GM19395 (cell line): ENCODE results near the gene SPPL2C.

Source experiments
- ATAC-seq: cut with Tn5 transposase; IDR thresholded peaks from one replicate; pipeline ENCODE4 v1.9.1; 2021; ENCODE audit warnings: mild to moderate bottlenecking, moderate library complexity; ENCODE audit not compliant: unreplicated experiment

The SPPL2C gene

DNA sequence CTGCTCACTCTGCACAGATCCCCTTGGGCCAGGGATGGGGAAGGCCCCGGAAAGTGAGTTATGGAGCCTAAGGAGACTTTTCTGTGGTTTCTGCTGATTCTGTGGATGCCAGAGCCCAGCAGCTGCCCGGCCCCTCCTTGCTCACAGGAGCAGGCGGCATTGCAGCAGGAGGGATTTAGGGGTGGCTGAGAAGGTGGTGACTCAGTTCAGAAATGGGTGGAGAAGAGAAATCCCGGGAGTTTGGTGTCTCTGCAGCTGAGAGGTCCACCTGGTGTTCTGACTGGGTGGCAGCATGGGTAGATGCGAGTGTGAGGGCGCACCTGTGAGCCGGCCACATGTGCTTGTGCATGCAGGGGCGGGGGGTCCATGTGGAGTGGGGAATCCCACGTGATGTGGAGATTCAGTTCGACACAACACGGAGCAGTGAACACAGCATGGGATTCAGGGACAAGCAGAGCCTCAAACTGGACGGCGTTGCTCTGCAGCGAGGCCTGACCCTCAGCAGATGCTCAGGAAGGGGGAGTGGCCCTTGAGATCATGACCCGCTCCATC is 16.0 kb upstream of the SPPL2C start:
- ATAC-seq = no peak

DNA sequence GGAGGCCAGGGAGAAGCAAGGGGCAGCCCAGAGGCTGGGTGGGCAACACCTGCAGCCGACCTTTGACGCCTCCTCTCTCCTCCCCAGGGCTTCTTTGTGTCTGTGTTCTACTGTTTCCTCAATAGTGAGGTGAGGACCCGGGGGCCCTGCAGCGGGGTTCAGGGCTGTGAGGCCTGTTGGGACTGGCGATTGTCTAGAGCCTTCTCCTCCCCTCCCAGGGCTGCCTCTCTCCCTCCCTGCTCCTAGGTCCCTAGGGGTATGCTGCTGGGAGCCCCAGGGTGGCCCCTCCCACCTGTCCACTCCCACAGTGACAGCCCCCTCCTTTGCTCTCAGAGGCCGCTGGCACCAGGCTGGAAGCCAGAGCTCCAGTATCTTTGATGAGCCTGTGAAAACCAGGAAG is 10.8 kb upstream of the SPPL2C start:
- no peak for ATAC-seq

DNA sequence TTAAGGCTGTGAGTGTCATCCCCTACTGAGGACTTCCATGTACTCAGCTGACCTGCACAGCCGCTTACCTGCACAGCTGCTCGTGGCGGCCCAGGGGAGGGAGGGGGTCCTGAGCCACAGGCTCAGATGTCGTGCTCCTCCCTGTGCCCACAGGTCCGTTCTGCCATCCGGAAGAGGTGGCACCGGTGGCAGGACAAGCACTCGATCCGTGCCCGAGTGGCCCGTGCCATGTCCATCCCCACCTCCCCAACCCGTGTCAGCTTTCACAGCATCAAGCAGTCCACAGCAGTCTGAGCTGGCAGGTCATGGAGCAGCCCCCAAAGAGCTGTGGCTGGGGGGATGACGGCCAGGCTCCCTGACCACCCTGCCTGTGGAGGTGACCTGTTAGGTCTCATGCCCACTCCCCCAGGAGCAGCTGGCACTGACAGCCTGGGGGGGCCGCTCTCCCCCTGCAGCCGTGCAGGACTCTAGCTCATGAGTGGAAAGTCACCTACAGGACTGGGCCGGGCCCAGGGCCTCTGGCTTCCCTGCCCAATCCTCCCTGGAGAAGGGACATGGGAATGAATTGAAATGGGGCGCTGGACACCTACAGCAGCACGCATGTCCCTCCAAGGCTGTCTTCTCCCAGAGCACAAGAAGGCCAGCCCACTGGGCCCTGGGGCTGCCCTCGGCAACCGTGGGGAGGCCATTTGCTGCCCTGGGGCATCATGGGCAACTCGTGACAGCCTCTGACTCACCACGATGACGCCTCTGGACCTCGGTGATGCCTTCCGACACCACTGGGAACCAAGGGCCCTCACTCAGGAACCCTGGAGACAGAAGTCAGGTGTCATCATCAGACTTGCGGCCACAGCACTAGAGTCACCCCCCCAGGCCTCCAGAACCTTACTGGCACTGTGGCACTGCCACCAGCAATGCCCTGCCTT is 9.9 kb upstream of the SPPL2C start:
- no peak for ATAC-seq

DNA sequence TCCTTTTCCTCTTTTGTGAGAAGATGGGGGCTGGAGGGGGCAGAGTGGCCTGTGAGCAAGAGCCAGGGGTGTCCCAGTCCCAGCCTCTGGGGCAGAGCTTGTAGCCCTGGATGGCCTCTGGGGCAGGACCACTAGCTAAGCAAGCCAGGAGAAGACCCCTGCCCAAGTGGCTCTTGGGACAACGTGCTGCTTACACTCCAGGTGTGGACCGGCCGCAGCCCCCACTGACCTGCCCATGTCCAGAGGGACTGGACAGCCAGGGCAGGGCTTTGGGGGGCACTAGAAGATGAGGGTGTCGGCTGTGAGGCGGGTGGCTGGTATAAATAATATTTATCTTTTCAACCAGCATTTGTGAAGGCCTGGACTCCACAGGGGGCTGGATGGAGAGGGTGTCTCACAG is 9.2 kb upstream of the SPPL2C start:
- no peak for ATAC-seq

DNA sequence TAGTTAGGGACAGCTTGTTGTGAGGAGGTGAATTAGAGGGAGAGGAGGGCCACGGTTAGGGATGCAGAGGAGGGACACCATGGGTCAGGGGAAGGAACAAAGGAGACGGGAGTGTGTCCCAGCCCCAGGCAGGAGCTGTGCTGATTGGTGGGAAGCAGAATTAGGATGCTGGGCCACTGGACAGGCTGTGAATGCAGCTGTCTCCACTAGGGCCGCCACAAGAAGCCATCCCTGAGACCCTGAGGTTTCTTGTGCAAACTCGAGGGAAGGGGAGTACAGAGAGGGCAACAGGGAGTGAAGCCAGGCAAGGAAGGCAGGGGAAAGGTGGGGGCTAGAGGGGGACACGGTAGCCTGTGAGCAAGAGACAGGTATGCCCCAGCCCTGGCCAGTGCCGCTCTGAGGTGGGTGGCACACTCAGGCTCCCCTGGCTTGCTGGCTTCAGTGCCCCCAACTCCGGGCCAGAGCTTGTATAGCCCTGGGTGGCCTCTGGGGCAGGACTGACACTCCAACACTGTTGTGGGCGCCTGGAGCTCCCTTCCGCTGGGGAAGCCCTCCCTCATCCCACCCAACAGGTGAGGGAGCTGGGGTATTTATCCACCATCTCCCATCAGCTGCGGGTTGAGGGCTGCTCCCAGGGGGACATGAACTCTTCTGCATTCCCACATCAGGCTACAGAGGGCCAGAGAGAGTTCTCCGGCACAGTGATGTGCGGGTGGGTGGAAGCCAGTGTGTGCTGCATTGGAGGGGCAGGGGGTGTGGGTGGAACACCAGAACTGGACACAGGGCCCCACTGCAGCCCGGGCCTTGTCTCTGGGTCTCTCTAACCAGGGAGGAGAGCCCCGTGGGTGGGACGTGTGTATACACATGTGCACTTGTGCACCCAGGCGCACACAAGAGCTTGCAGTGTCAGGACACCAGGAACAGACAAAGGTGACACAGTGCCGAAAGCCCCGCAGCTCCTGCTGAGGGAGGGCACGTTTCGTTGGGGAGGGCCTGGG is 8.3 kb upstream of the SPPL2C start:
- no peak for ATAC-seq

DNA sequence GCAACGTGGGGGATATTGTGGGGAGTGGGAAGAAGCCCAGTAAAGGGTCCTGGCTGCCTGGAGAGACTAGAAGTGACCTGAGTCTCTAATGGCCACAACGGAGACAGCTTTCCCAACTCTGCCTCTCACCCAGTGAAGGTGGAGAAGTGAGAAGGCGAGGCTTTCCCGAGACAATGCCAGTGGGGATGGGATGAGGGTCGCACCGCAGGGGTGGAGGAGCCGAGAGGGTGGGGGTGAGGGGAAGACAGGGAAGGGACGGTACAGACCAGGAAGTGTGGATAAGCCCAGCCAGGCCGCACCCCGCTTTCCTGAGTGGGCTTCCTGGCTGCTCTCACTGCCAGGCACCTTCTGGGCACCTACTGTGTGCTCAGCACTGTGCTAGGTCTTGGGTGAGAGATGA is 7.5 kb upstream of the SPPL2C start:
- ATAC-seq = no peak

DNA sequence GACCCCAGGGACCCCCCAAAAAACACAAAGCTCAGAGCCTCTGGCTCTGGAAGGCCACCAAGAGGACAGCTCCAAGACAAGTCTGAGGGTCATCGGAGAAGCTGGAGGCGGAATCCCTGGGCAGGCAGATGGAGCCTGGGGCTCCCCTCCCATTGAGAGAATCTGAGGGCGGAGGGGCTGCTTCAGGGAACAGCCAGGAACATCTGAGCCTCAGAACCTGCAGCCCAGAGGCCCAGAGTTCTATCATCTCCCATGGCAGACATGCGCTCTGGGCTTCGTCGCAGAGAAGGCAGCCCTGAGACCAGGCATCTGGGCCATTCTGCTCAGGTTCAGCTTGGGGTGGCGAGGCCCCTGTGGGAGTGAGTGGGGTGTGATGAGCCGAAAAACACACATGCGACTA is 7.1 kb upstream of the SPPL2C start:
- ATAC-seq = no peak

DNA sequence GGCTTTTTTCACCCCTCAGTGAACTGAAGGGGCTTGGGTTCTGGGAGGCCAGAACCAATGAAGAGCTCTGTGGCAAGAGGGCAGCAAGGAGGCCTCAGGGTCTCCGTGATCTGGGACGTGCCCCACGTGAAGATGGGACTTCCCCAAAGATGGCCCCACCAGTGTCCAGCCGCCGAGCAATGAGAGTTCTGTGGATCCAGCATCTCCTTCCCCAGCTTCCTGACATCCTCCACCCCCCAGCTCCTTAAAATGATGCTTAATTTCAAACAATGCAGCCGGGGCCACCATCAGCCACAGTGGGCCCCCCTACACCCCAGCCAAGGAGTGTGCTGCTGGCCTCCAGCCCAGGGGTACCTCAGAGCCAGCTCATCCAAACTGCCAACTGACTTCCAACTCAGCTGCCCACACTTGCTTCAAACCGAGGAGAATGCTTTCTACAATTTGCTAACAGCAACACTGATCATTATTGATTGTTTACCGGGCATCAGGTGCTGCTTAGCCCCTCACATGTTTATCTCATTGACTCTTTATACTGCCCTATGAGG is 5.9 kb upstream of the SPPL2C start:
- ATAC-seq = no peak

DNA sequence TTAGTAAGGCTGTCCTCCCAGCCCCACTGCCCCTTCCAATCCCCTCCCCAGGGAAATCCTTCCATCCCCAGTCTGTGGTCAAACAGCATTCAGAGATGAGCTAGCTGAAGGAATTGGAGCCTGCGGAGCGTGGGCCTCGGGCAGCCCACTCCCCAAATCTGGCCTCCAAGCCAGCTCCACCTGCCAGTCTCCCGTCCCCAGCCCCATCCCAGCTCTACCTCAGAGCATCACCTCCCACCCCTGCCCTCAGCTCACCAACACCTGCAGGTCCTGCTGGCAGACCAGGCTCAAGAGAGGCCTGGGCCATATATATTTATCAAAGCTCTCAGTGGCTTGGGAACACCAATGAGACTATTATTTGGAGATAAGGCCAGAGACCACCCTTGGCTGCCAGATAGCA is 5.2 kb upstream of the SPPL2C start:
- ATAC-seq = no peak

DNA sequence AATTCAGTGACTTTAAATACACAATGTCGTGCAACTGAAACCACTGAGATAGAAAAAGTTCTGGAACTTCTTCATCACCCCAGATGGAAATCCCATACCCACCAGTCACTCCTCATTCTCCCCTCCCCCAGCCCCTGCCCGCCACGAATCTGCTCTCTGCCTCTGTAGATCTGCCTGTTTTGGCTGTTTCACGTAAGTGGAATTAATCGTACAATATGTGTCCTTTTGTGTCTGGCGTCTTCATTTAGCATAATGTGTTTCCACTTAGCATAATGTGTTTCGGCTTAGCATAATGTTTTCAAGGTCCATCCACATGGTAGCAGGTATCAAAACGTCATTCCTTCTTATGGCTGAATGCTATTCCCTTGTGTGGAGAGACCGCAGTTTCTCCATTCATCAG is 3.5 kb upstream of the SPPL2C start:
- ATAC-seq = no peak

DNA sequence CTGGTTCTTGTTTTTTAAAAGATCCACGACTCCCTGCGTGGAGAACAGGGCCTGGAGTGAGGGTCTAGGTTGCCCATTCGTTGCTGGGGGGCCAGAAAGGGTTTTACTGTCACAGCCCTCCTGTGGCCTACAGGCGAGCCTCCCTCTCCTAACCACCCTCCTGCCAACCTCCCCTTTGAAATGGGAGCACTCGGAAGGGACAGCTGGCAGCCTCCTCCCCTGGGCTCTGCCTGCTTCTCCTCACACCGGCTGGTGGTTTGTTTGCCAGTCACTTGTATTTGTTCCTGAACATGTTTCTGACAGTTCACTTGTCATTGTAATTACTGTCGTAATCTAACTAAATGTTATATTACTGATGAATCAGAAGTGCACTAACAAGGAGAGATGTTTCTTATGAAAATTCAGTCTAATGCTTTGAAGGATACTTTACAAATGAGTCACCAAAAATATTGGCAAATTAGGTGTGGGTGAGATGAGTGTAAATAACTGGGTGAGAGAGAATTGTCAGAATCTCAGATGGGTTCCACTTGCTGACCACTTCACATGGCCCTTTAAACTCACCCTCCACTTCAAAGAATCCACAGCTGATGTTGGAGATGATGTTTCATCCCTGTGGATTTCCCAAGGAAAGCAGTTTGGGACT is 2.7 kb upstream of the SPPL2C start:
- ATAC-seq = no peak

DNA sequence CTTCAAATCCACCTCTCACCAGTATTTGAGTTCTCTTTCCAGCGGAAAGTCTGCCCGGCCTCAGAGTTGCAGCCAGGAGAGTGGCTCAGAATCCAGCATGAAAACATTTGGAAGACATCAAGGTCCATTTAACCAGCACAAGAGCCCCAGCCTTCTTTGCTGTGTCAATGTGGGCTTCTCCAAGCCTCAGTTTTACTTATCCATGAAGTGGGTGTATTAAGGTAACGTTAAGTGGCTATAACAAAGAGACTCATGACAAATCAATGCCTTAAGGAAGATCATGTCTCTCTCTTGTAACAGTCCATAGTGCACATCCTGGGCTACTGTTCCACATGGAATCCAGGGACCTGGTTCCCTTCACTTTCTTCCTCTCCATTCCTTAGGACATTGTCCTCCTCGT is 959 bp upstream of the SPPL2C start:
- no peak for ATAC-seq

DNA sequence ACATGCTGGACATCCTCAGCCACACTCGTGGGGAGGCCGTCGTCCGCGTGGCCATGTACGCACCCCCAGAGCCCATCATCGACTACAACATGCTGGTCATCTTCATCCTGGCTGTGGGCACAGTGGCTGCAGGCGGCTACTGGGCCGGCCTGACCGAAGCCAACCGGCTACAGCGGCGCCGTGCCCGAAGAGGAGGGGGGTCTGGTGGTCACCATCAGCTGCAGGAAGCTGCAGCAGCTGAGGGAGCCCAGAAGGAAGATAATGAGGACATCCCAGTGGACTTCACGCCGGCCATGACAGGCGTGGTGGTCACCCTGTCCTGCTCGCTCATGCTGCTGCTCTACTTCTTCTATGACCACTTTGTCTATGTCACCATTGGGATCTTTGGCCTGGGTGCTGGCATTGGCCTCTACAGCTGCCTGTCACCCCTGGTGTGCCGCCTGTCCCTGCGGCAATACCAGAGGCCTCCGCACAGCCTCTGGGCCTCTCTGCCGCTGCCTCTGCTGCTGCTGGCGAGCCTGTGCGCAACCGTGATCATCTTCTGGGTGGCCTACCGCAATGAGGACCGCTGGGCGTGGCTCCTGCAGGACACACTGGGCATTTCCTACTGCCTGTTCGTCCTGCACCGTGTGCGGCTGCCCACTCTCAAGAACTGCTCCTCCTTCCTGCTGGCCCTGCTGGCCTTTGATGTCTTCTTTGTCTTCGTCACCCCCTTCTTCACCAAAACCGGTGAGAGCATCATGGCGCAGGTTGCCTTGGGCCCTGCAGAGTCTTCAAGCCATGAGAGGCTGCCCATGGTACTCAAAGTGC is 900 bp downstream of the SPPL2C start:
- ATAC-seq = no peak

DNA sequence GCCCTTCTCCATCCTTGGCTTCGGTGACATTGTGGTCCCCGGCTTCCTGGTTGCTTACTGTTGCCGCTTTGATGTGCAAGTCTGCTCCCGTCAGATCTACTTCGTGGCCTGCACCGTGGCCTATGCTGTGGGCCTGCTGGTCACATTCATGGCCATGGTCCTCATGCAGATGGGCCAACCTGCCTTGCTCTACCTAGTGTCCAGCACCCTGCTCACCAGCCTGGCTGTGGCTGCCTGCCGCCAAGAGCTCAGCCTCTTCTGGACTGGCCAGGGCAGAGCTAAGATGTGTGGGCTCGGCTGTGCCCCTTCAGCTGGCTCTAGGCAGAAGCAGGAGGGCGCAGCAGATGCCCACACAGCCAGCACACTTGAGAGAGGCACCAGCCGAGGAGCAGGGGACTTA is 1.5 kb downstream of the SPPL2C start:
- ATAC-seq = no peak

DNA sequence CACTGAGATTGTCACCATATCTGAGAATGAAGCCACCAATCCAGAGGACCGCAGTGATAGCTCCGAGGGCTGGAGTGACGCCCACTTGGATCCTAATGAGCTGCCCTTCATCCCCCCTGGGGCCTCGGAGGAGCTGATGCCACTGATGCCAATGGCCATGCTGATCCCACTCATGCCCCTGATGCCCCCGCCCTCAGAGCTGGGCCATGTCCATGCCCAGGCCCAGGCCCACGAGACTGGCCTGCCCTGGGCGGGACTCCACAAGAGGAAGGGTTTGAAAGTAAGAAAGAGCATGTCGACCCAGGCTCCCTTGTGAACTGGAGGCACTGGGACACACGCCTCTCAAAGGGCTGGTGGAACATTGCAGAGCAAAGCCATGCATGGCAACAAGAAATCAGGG is 2.0 kb downstream of the SPPL2C start:
- no peak for ATAC-seq

DNA sequence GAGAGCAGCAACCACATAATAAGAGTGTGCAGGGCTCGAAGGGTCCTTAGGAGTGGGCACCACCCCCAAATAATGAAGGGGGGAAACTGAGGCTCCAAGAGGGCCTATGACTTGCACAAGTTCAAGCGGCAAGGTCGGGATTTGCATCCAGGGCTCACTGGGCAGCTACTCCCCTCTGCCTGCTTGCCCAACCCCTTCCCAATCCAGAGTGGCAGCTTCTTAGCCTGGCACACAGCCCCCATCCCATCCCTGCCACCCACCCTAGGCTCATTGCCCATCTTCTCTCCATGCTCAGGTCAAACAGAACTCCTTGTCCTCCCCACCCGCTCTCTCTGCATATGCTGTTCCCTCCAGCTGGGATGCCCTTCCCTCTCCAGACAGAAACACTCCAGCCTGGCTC is 2.4 kb downstream of the SPPL2C start:
- no peak for ATAC-seq

DNA sequence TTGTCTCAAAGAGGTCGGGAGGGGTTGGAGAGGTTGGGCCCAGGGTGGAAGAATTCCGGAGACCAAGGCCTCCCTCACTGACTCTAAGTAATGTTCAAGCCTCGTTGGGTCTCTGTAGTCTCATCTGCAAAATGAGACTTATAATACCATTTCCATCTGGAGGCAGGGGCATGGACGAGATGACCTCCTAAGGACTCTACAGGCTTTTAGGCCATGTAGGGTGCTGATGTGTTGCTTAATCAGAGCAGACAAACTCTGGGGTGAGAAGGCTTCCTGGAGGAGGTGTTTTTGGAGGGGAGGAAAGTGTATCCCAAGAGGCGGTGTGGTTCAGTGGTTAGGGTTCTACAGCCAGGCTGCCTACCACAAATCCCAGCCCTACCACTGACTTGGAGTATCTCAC is 3.1 kb downstream of the SPPL2C start:
- ATAC-seq = no peak

DNA sequence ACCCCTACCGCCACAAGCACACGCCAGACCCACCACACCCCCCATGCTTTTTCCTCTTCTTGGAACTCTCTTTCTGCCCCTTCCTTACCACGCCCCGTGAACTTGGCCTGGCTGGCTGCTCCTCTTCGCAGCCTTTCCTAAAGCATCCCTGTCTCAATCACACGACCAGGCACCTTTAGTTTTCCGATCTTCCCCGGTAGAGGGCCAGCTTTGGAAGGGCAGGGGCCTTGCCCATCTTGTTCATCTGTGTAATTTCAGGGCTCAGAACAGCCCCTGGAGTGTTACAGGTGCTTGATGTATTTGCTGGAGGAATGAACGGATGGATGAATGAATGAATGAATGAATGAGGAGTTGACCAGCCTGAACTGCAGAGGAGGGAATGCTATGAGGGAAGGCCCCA is 3.7 kb downstream of the SPPL2C start:
- no peak for ATAC-seq

DNA sequence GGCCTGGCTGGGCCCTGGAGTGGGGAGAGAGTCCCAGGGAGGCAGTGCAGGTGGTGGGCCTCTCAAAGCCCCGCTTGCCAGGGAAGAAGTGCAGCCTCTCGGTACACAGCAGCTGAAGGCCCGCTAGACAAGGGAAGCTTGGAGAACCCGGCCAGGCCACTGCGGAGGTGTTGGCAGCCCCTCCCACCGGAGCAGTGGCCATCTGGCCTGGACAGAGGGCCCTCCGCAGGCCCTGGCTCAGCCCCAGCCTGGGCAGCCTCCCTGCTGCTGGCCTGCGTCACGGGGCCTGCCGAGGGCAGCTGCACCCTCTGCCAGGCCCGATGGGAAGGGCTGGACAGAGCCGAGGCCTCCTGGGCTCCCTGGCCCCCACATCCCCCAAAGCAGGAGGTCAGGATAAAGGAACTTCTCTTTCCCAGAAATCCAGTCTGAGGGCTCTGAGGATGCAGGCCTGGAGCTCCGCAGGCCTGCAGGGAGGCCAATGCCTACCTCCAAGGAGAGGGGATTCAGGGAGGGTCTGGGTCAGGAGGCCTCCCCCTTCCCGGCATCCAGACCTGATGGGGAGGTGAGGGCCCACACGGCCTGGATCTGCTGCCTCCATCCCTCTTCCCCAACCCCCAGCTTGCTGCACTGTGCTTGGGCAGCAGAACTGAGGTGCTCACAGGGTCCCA is 4.3 kb downstream of the SPPL2C start:
- no peak for ATAC-seq
